ENCODE data around the gene RPA1.

The RPA1 gene

DNA sequence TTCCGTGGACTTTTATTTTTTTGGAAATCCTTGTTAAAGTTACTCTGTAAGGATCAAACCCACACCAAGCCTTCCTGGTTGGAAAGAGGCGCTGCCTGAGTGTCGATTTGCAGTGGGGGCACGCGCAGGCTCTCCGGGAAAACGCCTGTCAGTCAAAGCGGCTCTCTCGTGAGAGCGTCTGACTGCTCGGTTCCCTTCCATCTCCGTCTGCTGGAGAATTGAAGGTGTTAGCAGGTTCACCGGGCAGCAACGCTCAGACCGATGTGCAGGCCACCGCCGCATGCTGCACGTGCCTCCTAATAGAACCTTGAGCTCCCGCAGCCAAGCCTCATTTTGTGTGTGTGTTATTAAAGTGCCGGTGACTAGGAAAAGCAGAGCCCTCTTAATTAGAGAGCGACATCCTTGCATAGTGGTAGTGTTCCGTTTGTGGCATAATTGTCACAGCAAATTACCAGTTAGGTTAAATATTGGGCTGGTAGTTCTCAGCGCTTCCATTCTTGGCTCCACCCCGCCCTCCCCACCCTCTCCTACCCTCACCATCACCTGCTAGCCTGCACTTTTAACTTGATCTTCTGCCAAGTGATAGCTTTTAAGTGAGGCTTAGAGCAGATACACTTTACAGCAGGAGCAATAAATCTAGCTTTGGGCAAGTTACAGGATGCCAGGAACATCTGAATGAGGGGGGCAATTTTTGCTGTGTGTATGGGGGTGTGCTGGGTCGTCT, 75.5 kb downstream of the RPA1 start:
- TF ChIP-seq, protein P1, sequence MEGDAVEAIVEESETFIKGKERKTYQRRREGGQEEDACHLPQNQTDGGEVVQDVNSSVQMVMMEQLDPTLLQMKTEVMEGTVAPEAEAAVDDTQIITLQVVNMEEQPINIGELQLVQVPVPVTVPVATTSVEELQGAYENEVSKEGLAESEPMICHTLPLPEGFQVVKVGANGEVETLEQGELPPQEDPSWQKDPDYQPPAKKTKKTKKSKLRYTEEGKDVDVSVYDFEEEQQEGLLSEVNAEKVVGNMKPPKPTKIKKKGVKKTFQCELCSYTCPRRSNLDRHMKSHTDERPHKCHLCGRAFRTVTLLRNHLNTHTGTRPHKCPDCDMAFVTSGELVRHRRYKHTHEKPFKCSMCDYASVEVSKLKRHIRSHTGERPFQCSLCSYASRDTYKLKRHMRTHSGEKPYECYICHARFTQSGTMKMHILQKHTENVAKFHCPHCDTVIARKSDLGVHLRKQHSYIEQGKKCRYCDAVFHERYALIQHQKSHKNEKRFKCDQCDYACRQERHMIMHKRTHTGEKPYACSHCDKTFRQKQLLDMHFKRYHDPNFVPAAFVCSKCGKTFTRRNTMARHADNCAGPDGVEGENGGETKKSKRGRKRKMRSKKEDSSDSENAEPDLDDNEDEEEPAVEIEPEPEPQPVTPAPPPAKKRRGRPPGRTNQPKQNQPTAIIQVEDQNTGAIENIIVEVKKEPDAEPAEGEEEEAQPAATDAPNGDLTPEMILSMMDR (IDR thresholded peaks at IDR 0.05; ENCODE audit: low read length), result no peak
- no peak for TF ChIP-seq EZH2phosphoT487 (IDR thresholded peaks at IDR 0.05; ENCODE audit: low read length)
- no peak for TF ChIP-seq EZH2 (optimal IDR thresholded peaks at IDR 0.05; ENCODE audit: low read depth, low read length)
- no peak overlapping the region for H2AFZ ChIP-seq (ENCODE audit: low read length)
- DNase-seq, result no peak
- no peak overlapping the region for H3K4me3 ChIP-seq (ENCODE audit: low read length)
- H3K4me2 ChIP-seq (ENCODE audit: low read depth, low read length), result no peak overlapping the region
- no peaks in the 10 kb centered on the region for H4K20me1 ChIP-seq (ENCODE audit: insufficient read depth, low read length)
- H3K9ac ChIP-seq (ENCODE audit: low read length), result no peak overlapping the region
- no peaks in the 10 kb centered on the region for H3K36me3 ChIP-seq (replicated peaks; ENCODE audit: insufficient read depth, low read length)
- H3K27ac ChIP-seq (ENCODE audit: low read length), result no peak overlapping the region
- peaks cover 40% of the 10 kb centered on the region for H3K27me3 ChIP-seq (replicated peaks; ENCODE audit: insufficient read depth, low read length)
- H3F3A ChIP-seq (ENCODE audit: insufficient read depth, low read length), result no peaks in the 10 kb centered on the region; the same call in 1 of the 2 replicates
- no peaks in the 10 kb centered on the region for H3K9me2 ChIP-seq (replicated peaks; ENCODE audit: insufficient read depth, low read length)
- no peaks in the 10 kb centered on the region for H3K9me3 ChIP-seq (replicated peaks; ENCODE audit: insufficient read depth, low read length)
- H3K79me2 ChIP-seq (ENCODE audit: low read length), result no peaks in the 10 kb centered on the region
- no peaks in the 10 kb centered on the region; the same call in 1 of the 2 replicates for H3K4me1 ChIP-seq (ENCODE audit: low read length)

DNA sequence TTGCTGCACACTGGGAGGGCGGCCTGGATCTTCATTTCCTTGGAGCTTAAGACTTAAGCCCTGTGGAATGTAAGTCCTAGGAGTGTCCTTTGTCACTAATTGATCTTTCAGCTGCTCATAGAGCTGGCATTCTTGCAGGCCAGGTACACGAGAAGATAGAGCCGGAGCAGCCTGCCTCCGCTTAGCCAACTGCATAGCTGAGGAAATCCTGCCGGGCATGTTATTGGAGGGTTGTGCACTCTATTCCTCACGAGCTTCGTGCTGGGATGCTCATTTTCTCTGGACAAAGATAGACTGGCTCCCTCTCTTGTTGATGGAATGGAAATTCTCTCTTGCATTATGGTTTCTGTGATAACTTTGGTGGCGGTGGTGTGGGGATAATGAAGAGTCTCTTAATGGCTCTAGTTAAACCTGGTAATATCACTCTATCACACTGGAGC, 76.9 kb downstream of the RPA1 start:
- Histone ChIP-seq H3K4me1 (ENCODE audit: low read length) (no peaks in the 10 kb centered on the region; the same call in 1 of the 2 replicates), H3K36me3 (replicated peaks; ENCODE audit: insufficient read depth, low read length) (no peaks in the 10 kb centered on the region), H3K27me3 (replicated peaks; ENCODE audit: insufficient read depth, low read length) (peaks cover 49% of the 10 kb centered on the region), H3K27ac (ENCODE audit: low read length) (no peak overlapping the region), H3K9me2 (replicated peaks; ENCODE audit: insufficient read depth, low read length) (no peaks in the 10 kb centered on the region), H2AFZ (ENCODE audit: low read length) (no peak overlapping the region), H3K4me3 (ENCODE audit: low read length) (no peak overlapping the region), H4K20me1 (ENCODE audit: insufficient read depth, low read length) (0 out of 2 replicates have a peak, but pooled peaks cover under 1% of the 10 kb centered on the region), H3K9ac (ENCODE audit: low read length) (no peak overlapping the region), H3F3A (ENCODE audit: insufficient read depth, low read length) (no peaks in the 10 kb centered on the region; the same call in 1 of the 2 replicates), H3K9me3 (replicated peaks; ENCODE audit: insufficient read depth, low read length) (no peaks in the 10 kb centered on the region), H3K4me2 (ENCODE audit: low read depth, low read length) (no peak overlapping the region), H3K79me2 (ENCODE audit: low read length) (no peaks in the 10 kb centered on the region)
- TF ChIP-seq EZH2 (optimal IDR thresholded peaks at IDR 0.05; ENCODE audit: low read depth, low read length) (no peak), EZH2phosphoT487 (IDR thresholded peaks at IDR 0.05; ENCODE audit: low read length) (no peak)
- TF ChIP-seq, protein P1 (IDR thresholded peaks at IDR 0.05; ENCODE audit: low read length), result no peak
- no peak for DNase-seq

DNA sequence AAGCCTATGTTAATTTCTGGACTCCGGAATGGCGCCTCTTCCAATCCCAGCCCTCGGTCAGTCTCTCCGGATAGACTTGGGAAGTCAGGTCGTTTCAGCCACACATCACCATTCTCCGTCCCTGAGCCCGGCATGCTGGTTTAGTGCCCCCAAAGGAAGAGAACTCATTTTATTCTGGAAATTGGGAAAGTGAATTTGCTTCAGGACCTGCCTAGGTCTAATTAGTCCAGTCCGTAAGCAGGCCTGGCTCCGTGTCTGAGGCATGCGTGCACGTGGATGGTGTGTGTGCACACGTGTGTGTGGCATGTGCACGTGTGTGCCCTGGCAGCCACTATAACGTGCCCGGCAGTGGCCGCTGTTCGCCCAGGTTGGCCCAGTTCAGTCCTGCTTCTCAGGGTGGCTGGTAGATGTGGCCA, 77.4 kb downstream of the RPA1 start:
- Histone ChIP-seq H3K36me3 (replicated peaks; ENCODE audit: insufficient read depth, low read length) (no peaks in the 10 kb centered on the region), H3K4me1 (ENCODE audit: low read length) (no peaks in the 10 kb centered on the region; the same call in 1 of the 2 replicates), H4K20me1 (ENCODE audit: insufficient read depth, low read length) (0 out of 2 replicates have a peak, but pooled peaks cover 4% of the 10 kb centered on the region), H3K9ac (ENCODE audit: low read length) (no peak overlapping the region), H3K27ac (ENCODE audit: low read length) (no peak overlapping the region), H3K9me3 (replicated peaks; ENCODE audit: insufficient read depth, low read length) (no peaks in the 10 kb centered on the region), H3K4me3 (ENCODE audit: low read length) (no peak overlapping the region), H3K79me2 (ENCODE audit: low read length) (no peaks in the 10 kb centered on the region), H3K4me2 (ENCODE audit: low read depth, low read length) (no peak overlapping the region), H3K27me3 (replicated peaks; ENCODE audit: insufficient read depth, low read length) (peaks cover 55% of the 10 kb centered on the region), H3F3A (ENCODE audit: insufficient read depth, low read length) (no peaks in the 10 kb centered on the region; the same call in 1 of the 2 replicates), H2AFZ (ENCODE audit: low read length) (no peak overlapping the region), H3K9me2 (replicated peaks; ENCODE audit: insufficient read depth, low read length) (no peaks in the 10 kb centered on the region)
- no peak for DNase-seq
- TF ChIP-seq, protein P1 (IDR thresholded peaks at IDR 0.05; ENCODE audit: low read length), result no peak
- no peak for TF ChIP-seq EZH2 (optimal IDR thresholded peaks at IDR 0.05; ENCODE audit: low read depth, low read length)
- no peak for TF ChIP-seq EZH2phosphoT487 (IDR thresholded peaks at IDR 0.05; ENCODE audit: low read length)

Data from MM.1S (cell line).